SK-N-SH (cell line): ENCODE results near the gene TRIM71.

Source experiments
- MAX ChIP-seq: IDR thresholded peaks from 2 replicates; pipeline ENCODE4 v1.4.0; 2012; ENCODE audit warnings: low read depth
- REST ChIP-seq: IDR thresholded peaks from 2 replicates; pipeline ENCODE4 v1.6.1; 2012; ENCODE audit warnings: mild to moderate bottlenecking, low read depth, low read length, moderate library complexity

GRCh38 chr3:32817257-32817557 lies 590 bp upstream of the TRIM71 start:
- TF ChIP-seq MAX (no peak), REST (no peak)
